Limb (tissue), 2 donors: ENCODE measurements around the gene RUNX3.

Experiments
- DNase-seq, 2 donors: peaks; one replicate each; pipeline ENCODE4 v3.0.0-alpha.2; 2016; ENCODE audit errors: extremely low spot score in 2 of 2

Gene RUNX3

GRCh38 chr1:24963099-24963872, 33.2 kb upstream of the RUNX3 start:
- DNase-seq: no peak

GRCh38 chr1:24961961-24962861, 32.1 kb upstream of the RUNX3 start:
- no peak for DNase-seq

- no peak for DNase-seq
Measured at GRCh38 chr1:24961334-24961733, 31.3 kb upstream of the RUNX3 start.

- DNase-seq: no peak
Measured at GRCh38 chr1:24960071-24960801, 30.2 kb upstream of the RUNX3 start.

- DNase-seq: no peak
Measured at GRCh38 chr1:24959623-24959975, 29.5 kb upstream of the RUNX3 start.

GRCh38 chr1:24958766-24959622, 28.9 kb upstream of the RUNX3 start:
- DNase-seq: no peak

- no peak for DNase-seq
Measured at GRCh38 chr1:24957808-24958752, 28.0 kb upstream of the RUNX3 start.

- DNase-seq: no peak
Measured at GRCh38 chr1:24957016-24957807, 27.1 kb upstream of the RUNX3 start.

- DNase-seq: no peak
Measured at GRCh38 chr1:24955779-24956365, 25.8 kb upstream of the RUNX3 start.

GRCh38 chr1:24955161-24955560, 25.1 kb upstream of the RUNX3 start:
- no peak for DNase-seq

- DNase-seq: no peak
Measured at GRCh38 chr1:24954631-24955030, 24.6 kb upstream of the RUNX3 start.

GRCh38 chr1:24954022-24954421, 23.9 kb upstream of the RUNX3 start:
- DNase-seq: no peak

- no peak for DNase-seq
Measured at GRCh38 chr1:24952413-24952841, 22.4 kb upstream of the RUNX3 start.

GRCh38 chr1:24951810-24952412, 21.8 kb upstream of the RUNX3 start:
- DNase-seq: no peak

- DNase-seq: no peak
Measured at GRCh38 chr1:24951337-24951736, 21.3 kb upstream of the RUNX3 start.

- DNase-seq: no peak
Measured at GRCh38 chr1:24949331-24949881, 19.3 kb upstream of the RUNX3 start.

GRCh38 chr1:24948079-24948827, 18.2 kb upstream of the RUNX3 start:
- no peak for DNase-seq
